GM18517 (cell line): ENCODE results near the gene SGSH.
"Not testable (repeated sequence)": the region's sequence is repeated elsewhere in the genome, so short reads cannot be mapped to it uniquely, and the experiment has no call there.

Experiments used
- ATAC-seq: cut with Tn5 transposase; IDR thresholded peaks from one replicate; pipeline ENCODE4 v1.9.1; 2021; ENCODE audit warnings: mild to moderate bottlenecking, moderate library complexity; ENCODE audit not compliant: unreplicated experiment

The SGSH gene

GRCh38 chr17:80220054-80220735, at the start of gene SGSH, which contains the start of gene SLC26A11:
SGSH (minus strand) TSS chr17:80220333; CDS start chr17:80220313, 20 bp downstream.
SLC26A11 (plus strand) TSS chr17:80220427; CDS start chr17:80221561, 1,134 bp downstream.
- no peak for ATAC-seq

DNA sequence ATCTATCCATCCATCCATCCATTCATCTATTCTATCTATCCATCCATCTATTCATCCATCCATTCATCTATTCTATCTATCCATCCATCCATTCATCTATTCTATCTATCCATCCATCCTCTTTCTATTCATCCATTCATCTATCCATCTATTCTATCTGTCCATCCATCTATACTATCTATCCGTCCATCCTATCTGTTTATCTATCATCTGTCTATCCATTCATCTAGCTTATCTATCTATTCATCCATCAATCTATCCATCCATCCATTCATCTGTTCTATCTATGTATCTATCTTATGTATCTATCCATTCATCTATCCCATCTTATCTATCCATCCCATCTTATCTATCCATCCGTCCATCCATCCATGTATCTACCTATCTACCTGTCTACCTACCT, 49.3 kb upstream of the SGSH start:
- no peak for ATAC-seq

GRCh38 chr17:80268427-80268826, 48.3 kb upstream of the SGSH start:
- ATAC-seq: no peak

- ATAC-seq: no peak
Measured at GRCh38 chr17:80267391-80267790, 47.3 kb upstream of the SGSH start.

DNA sequence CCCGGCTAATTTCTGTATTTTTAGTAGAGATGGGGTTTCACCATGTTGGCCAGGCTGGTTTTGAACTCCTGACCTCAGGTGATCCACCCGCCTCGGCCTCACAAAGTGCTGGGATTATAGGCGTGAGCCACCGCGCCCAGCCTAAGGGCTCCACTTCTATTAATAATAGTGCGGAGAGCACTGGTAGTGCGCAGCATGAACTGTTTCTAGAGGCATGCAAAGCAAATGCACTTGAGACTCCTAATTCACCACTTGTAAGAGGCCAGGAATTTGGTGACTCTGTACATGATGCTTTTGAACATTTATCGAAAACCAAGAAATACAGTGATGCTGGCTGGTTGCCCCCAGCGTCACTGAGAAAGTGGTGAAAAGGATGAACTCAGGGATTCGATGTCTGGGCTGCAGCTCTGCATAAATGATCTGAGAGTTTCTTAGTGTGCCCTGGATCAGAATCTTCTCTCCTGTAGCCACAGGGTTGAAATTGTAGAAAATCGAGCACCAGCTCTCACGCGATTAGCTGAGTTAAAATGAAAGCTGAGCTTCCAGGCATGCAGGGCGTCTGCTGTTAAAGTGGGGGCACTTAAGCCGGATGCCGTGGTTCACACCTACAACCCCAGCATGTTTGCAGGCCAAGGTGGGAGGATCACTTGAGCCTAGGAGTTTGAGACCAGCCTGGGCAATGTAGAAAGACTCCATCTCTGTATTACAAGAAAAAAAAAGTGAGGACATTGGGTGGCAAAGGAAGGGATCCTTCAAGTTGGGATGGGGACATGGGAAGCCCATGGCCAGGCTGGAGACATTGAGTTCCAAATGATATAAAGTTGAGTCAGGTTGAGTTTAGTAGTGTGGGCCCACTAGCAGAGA, 45.3 kb upstream of the SGSH start:
- no peak for ATAC-seq

GRCh38 chr17:80264205-80265075, 44.3 kb upstream of the SGSH start:
- no peak for ATAC-seq

DNA sequence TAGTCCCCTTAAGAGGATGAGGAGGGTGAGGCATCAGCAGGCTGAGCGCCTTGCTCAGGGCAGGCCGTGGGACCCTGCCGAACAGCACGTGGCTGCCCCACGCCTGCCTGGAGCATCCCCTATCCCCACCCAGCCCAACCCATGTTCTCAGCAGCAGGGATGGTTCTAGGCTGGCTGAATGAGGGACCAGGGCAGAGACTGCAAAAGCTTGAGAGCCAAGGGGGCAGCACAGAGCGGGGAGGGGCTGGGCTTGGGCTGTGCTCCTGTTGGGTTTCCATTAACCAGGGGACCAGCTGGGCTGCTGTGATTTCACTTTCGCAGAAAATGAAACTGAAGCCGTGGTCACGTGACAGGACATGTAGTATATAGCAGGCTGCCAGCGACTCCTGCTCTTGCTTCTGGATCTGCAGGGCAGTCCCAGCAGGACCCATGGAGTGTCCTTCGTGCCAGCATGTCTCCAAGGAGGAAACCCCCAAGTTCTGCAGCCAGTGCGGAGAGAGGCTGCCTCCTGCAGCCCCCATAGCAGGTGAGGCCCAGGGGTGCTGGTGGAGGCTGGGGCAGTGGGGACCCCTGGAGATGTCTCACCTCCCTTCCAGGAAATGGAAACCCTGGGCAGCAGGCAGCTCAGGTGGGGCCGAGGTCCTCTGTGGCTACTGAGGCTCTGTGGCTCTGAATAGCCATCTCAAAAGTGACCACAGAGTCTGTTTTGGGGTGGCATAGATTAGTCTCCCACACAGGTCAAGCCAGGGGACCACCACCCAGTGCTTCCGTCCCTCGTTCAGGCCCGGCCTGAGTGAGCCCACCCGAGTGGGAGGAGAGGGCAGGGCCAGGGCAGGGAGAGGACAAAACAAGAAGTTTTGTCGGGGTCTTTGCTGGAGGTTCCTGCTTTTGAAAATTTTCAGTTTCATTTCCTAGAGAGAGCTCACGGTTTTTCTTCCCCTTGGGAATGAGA, 43.4 kb upstream of the SGSH start:
- no peak for ATAC-seq

- ATAC-seq: no peak
Measured at GRCh38 chr17:80262775-80263244, 42.7 kb upstream of the SGSH start.

GRCh38 chr17:80262291-80262690, 42.2 kb upstream of the SGSH start:
- ATAC-seq: no peak

- ATAC-seq: no peak
Measured at GRCh38 chr17:80261895-80262279, 41.8 kb upstream of the SGSH start.

DNA sequence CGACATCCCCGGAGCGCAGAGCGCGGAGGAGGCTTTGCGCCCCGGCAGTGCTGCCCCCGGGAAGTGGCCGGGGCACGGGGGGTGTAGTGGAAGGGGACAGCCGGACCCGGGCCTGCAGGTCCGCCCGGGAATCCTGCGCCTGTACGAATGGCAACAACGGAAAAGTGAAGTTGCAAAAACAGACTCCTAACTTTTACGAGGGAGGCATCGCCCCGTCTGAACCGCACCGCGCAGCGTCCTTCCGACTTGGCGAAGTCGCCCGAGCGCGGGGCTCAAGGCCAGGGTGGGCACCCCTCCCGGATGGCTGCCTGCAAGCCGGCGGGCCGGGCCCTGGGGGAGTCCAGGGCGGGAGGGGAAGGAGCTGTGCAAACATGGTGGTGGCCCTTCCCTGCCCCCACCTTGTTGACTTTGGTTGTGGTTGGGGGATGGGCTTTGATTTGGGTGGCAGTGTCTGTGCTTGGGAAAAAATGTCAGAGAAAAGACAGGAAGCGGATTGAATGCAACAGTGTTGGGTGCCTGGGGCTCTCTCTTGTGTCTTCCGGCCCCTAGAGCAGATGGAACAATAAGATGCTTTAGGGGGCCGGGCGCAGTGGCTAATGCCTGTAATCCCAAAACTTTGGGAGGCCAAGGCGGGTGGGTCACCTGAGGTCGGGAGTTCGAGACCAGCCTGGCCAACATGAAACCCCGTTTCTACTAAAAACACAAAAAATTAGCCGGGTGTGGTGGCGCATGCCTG, 41.2 kb upstream of the SGSH start:
- peak; percentile 4 for ATAC-seq

- peak; percentile 29 for ATAC-seq
Measured at GRCh38 chr17:80260791-80261158, 40.6 kb upstream of the SGSH start, which contains the start of gene RNF213. RNF213 (plus strand) TSS chr17:80260852; CDS start chr17:80263682, 2,830 bp downstream.

GRCh38 chr17:80260069-80260535, 40.0 kb upstream of the SGSH start:
- ATAC-seq: no peak

- ATAC-seq: no peak
Measured at GRCh38 chr17:80259457-80260068, 39.4 kb upstream of the SGSH start.

DNA sequence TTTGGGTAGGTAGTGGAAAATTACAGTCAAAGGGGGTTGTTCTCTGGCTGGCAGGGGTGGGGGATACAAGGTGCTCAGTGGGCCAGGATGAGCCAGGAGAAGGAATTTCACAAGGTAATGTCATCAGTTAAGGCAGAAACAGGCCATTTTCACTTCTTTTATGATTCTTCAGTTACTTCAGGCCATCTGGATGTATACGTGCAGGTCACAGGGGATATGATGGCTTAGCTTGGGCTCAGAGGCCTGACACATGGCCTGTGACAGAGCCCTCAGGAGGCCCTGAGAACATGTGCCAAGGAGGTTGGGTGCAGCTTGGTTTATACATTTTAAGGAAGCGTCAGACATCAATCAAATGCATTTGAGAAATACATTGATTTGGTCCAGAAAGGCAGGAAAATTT, 38.2 kb upstream of the SGSH start:
- ATAC-seq: not testable (repeated sequence)

DNA sequence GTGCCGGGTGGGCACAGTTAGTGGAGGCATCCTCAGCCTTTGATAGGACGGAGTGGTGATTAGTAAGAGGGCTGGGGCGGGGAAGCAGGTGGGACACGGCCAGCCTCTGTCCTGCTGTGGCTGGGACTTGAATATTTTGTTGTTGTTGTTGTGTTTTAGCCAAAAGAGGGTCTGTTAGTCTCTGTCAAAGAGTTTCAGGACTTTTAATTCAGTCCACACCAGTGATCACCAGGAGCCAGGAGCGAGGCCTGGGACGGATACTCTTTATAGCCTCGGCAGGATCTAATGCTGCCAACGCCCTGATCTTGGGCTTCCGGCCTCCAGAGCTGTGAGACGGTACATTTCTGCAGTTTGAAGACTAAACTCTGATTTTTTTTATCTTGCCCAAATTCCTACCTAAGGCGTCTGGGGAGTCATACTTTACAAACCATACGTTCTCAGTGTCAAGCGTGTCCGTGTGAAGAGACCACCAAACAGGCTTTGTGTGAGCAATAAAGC, 37.6 kb upstream of the SGSH start:
- no peak for ATAC-seq

- ATAC-seq: no peak
Measured at GRCh38 chr17:80256034-80256350, 35.9 kb upstream of the SGSH start.

GRCh38 chr17:80254396-80255251, 34.5 kb upstream of the SGSH start:
- peak; percentile 54 for ATAC-seq
